ENCODE data around the gene ASB8.

DNA sequence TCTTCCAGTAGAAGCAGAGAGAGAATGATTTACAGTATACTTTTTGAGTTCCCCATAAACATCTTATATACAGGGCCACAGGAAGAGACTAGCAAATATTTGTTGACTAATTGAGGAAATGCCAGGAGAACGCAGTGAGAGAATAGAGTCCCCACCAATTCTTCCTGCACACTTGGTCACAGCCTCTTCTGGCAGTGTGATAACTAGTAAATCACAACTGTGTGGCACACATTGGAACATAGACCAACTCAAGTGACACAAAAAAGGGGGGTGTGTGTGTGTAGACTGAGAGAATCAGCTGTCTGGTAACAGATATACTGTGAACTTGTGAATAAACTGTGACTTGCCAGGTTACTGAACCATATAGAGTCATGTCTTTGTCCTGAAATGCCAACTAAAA is 27.9 kb downstream of the ASB8 start:
- TF ChIP-seq POLR2A (IDR thresholded peaks at IDR 0.05), result no peak
- TF ChIP-seq CTCF (IDR thresholded peaks at IDR 0.05 in 4 of 5, conservative IDR thresholded peaks at IDR 0.05 in 1 of 5), result no peak

All from gastrocnemius medialis (tissue), 4 donors.